K562 (cell line): ENCODE data around the gene HSPB1. TPM values are rescaled to one million over a fixed set of nuclear protein-coding genes. Genes with fewer than 3 reads are reported as not detected.
A peak's percentile ranks its signal among the peaks of the same experiment; 100 is the strongest.

Experiments used
- C11orf30 ChIP-seq: fragments of 450-650 bp; IDR thresholded peaks from 2 replicates; pipeline ENCODE4 v1.6.1; 2016; ENCODE audit warnings: low read depth, mild to moderate bottlenecking
- CHD1 ChIP-seq: fragments of 200-600 bp; sonication (generic); IDR thresholded peaks from one replicate; pipeline ENCODE4 v1.6.1; 2012; ENCODE audit warnings: mild to moderate bottlenecking, moderate library complexity, low read length, inconsistent platforms
- EP300 ChIP-seq: IDR thresholded peaks from 2 replicates; pipeline ENCODE4 v1.6.1; 2012; ENCODE audit warnings: low read length, improper control_type of control experiment
- HDAC2 ChIP-seq: fragments of 450-650 bp; IDR thresholded peaks from 2 replicates; pipeline ENCODE4 v1.6.1; 2016; ENCODE audit warnings: mild to moderate bottlenecking
- HEY1 ChIP-seq: fragments of 250-450 bp; sonication (Bioruptor Pico); IDR thresholded peaks from 2 replicates; pipeline ENCODE4 v1.5.0; 2020; ENCODE audit warnings: mild to moderate bottlenecking, moderate library complexity, borderline replicate concordance
- HNRNPUL1 ChIP-seq: fragments of 200-400 bp; formaldehyde crosslinking; IDR thresholded peaks from 2 replicates; pipeline ENCODE4 v1.6.1; 2017; ENCODE audit warnings: low read length
- MEF2A ChIP-seq: IDR thresholded peaks from 2 replicates; pipeline ENCODE4 v1.6.1; 2011; ENCODE audit warnings: low read depth, mild to moderate bottlenecking, low read length, moderate library complexity; ENCODE audit not compliant: control insufficient read depth
- PML ChIP-seq: IDR thresholded peaks from 2 replicates; pipeline ENCODE4 v1.6.1; 2012; ENCODE audit warnings: low read length, inconsistent platforms
- PTRF ChIP-seq: fragments of 450-650 bp; IDR thresholded peaks from 2 replicates; pipeline ENCODE4 v1.6.1; 2016; ENCODE audit warnings: mild to moderate bottlenecking, missing genetic modification characterization, missing compliant biosample characterization
- SMARCE1 ChIP-seq: fragments of 450-650 bp; IDR thresholded peaks from 2 replicates; pipeline ENCODE4 v1.7.1; 2016; ENCODE audit warnings: mild to moderate bottlenecking
- SRF ChIP-seq, 2 experiments: fragments of 250-450, 450-650 bp in 1 of 2; sonication (Bioruptor Pico) in 1 of 2; sonication (generic) in 1 of 2; formaldehyde crosslinking; IDR thresholded peaks; 2 replicates each; pipeline versions ENCODE4 v1.5.0 to v1.5.1; 2020 to 2022; ENCODE audit warnings: mild to moderate bottlenecking in 1 of 2, missing genetic modification reagents in 1 of 2
- STAT5A ChIP-seq: IDR thresholded peaks from 2 replicates; pipeline ENCODE4 v1.6.1; 2012; ENCODE audit warnings: low read length, inconsistent platforms, borderline replicate concordance
- TCF3 ChIP-seq: sonication (generic); formaldehyde crosslinking; IDR thresholded peaks from 2 replicates; pipeline ENCODE4 v1.4.0; 2020; ENCODE audit warnings: mild to moderate bottlenecking, missing genetic modification reagents
- ZBTB7A ChIP-seq: IDR thresholded peaks from 2 replicates; pipeline ENCODE4 v1.6.1; 2011; ENCODE audit warnings: low read depth, mild to moderate bottlenecking, low read length, moderate library complexity, borderline replicate concordance; ENCODE audit not compliant: control insufficient read depth
- ZNF253 ChIP-seq: fragments of 250-450 bp; sonication (Bioruptor Pico); conservative IDR thresholded peaks from 2 replicates; pipeline ENCODE4 v1.6.1; 2021; ENCODE audit warnings: mild to moderate bottlenecking
- polyA plus RNA-seq, 8 experiments: library from polyadenylated mRNA; depleted of rRNA in 4 of 8; stranded (reverse) in 5 of 8; unstranded in 3 of 8; fragments of >200 nt; fragmentation: Nextera tagmentation in 2 of 8; fragmentation: Illumina TruSeq in 1 of 8; extraction: Ambion mirVana in 2 of 8; extraction: Trizol in 1 of 8; gene quantifications; 2 replicates each; pipeline versions ENCODE4 v1.2.1 to v1.2.3, GENCODE V29; 2011 to 2014; ENCODE audit warnings: inconsistent platforms in 1 of 8, missing spikeins in 1 of 8
- total RNA-seq, 7 experiments: library from RNA; depleted of rRNA in 6 of 7; stranded (reverse); fragments of >200 nt in 6 of 7; fragmentation: Illumina TruSeq in 2 of 7; extraction: Trizol in 2 of 7; gene quantifications; 2 replicates each; pipeline versions ENCODE4 v1.2.1 to v1.2.3, GENCODE V29; 2011 to 2021; ENCODE audit warnings: low replicate concordance in 1 of 7
- TF ChIP-seq, protein P1 (sequence below): fragments of 450-650 bp; formaldehyde crosslinking; IDR thresholded peaks from 2 replicates; pipeline ENCODE4 v1.4.0; 2020; ENCODE audit warnings: mild to moderate bottlenecking, moderate library complexity
- TF ChIP-seq, protein P2 (sequence below): fragments of 450-650 bp; IDR thresholded peaks from 2 replicates; pipeline ENCODE4 v1.6.1; 2016
- TF ChIP-seq, protein P3 (sequence below): sonication (generic); formaldehyde crosslinking; IDR thresholded peaks from 2 replicates; pipeline ENCODE4 v1.8.1; 2023; ENCODE audit warnings: mild to moderate bottlenecking, missing genetic modification reagents, moderate library complexity
- TF ChIP-seq, protein P4 (sequence below): fragments of 450-650 bp; IDR thresholded peaks from 2 replicates; pipeline ENCODE4 v1.6.1; 2018; ENCODE audit warnings: mild to moderate bottlenecking, low read depth; ENCODE audit not compliant: partially characterized antibody
- TF ChIP-seq, protein P5 (sequence below): IDR thresholded peaks from 2 replicates; pipeline ENCODE4 v1.6.1; 2011; ENCODE audit not compliant: insufficient read length; ENCODE audit errors: extremely low read depth

HSPB1 gene
- total and polyA plus RNA-seq, 9 of the 15 experiments (the other 6 are each of a cell fraction or from before 2014, with no cell fraction given): 27.1 to 522 (median 138) TPM

DNA sequence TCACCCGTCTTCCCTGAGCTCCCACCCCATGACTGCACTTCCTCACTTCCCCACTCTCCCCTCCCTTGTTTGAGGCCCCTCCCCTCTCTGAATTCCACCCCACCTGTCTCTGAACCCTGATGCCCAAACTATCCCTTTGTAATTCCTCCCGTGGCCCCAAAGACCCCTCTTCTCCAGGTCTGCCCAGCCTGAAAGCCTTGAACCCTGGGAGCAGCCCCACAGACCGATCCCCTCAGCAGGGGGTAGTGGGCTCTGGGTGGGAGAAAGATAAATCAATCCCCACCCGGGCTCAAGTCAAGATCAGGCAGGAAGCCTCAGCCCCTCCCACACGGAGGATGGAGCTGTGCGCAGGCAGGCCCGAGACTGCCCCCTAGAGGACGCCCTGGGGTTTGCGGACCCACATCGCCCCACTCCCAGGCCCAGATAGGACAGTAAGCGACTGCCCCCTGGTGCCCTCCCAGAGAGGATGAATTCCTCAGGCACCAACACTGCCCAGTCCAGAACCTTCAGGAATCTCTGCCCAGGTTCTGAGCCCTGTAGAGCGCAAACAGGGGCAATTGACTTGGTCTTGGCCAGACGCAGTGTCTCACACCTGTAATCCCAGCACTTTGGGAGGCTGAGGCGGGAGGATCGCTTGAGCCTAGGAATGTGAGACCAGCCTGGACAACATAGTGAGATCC lies 11.7 kb downstream of the HSPB1 start (continued):
- peak; percentile 72 for TF ChIP-seq EP300
- TF ChIP-seq SMARCE1: peak; percentile 21; the same call in 1 of the 2 replicates
- TF ChIP-seq, protein P1, sequence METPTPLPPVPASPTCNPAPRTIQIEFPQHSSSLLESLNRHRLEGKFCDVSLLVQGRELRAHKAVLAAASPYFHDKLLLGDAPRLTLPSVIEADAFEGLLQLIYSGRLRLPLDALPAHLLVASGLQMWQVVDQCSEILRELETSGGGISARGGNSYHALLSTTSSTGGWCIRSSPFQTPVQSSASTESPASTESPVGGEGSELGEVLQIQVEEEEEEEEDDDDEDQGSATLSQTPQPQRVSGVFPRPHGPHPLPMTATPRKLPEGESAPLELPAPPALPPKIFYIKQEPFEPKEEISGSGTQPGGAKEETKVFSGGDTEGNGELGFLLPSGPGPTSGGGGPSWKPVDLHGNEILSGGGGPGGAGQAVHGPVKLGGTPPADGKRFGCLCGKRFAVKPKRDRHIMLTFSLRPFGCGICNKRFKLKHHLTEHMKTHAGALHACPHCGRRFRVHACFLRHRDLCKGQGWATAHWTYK (CRISPR knock-in tag): peak; percentile 52; the same call in 1 of the 2 replicates
- no peak for TF ChIP-seq C11orf30
- TF ChIP-seq, protein P2, sequence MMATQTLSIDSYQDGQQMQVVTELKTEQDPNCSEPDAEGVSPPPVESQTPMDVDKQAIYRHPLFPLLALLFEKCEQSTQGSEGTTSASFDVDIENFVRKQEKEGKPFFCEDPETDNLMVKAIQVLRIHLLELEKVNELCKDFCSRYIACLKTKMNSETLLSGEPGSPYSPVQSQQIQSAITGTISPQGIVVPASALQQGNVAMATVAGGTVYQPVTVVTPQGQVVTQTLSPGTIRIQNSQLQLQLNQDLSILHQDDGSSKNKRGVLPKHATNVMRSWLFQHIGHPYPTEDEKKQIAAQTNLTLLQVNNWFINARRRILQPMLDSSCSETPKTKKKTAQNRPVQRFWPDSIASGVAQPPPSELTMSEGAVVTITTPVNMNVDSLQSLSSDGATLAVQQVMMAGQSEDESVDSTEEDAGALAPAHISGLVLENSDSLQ: peak; percentile 81
- TF ChIP-seq CHD1: no peak
- peak; percentile 23; the same call in 1 of the 2 replicates for TF ChIP-seq STAT5A
- peak; percentile 56; the same call in 1 of the 2 replicates for TF ChIP-seq MEF2A
- TF ChIP-seq ZBTB7A: no peak; the same call in none of the 2 replicates
- peak; percentile 45 for TF ChIP-seq TCF3 (CRISPR knock-in tag)
- TF ChIP-seq, protein P3, sequence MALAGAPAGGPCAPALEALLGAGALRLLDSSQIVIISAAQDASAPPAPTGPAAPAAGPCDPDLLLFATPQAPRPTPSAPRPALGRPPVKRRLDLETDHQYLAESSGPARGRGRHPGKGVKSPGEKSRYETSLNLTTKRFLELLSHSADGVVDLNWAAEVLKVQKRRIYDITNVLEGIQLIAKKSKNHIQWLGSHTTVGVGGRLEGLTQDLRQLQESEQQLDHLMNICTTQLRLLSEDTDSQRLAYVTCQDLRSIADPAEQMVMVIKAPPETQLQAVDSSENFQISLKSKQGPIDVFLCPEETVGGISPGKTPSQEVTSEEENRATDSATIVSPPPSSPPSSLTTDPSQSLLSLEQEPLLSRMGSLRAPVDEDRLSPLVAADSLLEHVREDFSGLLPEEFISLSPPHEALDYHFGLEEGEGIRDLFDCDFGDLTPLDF (CRISPR knock-in tag): peak; percentile 61; the same call in 1 of the 2 replicates
- no peak for TF ChIP-seq ZNF253 (CRISPR knock-in tag)
- 0 out of 4 replicates have a peak, but pooled peaks of 1 of the 2 experiments have one; percentile 40 for TF ChIP-seq SRF (CRISPR knock-in tag; IDR thresholded peaks at IDR 0.05)
- TF ChIP-seq HDAC2: 0 out of 2 replicates have a peak, but pooled peaks have one; percentile 32
- TF ChIP-seq, protein P4, sequence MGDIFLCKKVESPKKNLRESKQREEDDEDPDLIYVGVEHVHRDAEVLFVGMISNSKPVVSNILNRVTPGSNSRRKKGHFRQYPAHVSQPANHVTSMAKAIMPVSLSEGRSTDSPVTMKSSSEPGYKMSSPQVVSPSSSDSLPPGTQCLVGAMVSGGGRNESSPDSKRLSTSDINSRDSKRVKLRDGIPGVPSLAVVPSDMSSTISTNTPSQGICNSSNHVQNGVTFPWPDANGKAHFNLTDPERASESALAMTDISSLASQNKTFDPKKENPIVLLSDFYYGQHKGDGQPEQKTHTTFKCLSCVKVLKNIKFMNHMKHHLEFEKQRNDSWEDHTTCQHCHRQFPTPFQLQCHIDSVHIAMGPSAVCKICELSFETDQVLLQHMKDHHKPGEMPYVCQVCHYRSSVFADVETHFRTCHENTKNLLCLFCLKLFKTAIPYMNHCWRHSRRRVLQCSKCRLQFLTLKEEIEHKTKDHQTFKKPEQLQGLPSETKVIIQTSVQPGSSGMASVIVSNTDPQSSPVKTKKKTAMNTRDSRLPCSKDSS: no peak
- TF ChIP-seq, protein P5, sequence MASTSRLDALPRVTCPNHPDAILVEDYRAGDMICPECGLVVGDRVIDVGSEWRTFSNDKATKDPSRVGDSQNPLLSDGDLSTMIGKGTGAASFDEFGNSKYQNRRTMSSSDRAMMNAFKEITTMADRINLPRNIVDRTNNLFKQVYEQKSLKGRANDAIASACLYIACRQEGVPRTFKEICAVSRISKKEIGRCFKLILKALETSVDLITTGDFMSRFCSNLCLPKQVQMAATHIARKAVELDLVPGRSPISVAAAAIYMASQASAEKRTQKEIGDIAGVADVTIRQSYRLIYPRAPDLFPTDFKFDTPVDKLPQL: no peak
- no peak for TF ChIP-seq PTRF (tag)
- TF ChIP-seq HNRNPUL1: no peak
- peak; percentile 56; the same call in 1 of the 2 replicates for TF ChIP-seq PML
- TF ChIP-seq HEY1: no peak
